GM13977 (cell line): ENCODE measurements around the gene OR52L1.

Source experiments
- DNase-seq: peaks from one replicate; pipeline ENCODE4 v3.0.0; 2012; ENCODE audit warnings: low spot score
- in situ Hi-C: fragments of 300-500 bp; cut with MboI; formaldehyde crosslinking; loops from one replicate; pipeline ENCODE4 v1.12.0; 2022; ENCODE audit warnings: low sequenced_read_pairs, low pct_unique_long_range_greater_than_20kb, mixed read lengths, inconsistent platforms; ENCODE audit not compliant: unreplicated experiment
- TF ChIP-seq, protein P1 (sequence below): IDR thresholded peaks from 2 replicates; pipeline ENCODE4 v1.5.1; 2012; ENCODE audit warnings: mild to moderate bottlenecking, control low read depth; ENCODE audit not compliant: insufficient read depth; ENCODE audit errors: extremely low read depth, missing control alignments

OR52L1 gene

DNA sequence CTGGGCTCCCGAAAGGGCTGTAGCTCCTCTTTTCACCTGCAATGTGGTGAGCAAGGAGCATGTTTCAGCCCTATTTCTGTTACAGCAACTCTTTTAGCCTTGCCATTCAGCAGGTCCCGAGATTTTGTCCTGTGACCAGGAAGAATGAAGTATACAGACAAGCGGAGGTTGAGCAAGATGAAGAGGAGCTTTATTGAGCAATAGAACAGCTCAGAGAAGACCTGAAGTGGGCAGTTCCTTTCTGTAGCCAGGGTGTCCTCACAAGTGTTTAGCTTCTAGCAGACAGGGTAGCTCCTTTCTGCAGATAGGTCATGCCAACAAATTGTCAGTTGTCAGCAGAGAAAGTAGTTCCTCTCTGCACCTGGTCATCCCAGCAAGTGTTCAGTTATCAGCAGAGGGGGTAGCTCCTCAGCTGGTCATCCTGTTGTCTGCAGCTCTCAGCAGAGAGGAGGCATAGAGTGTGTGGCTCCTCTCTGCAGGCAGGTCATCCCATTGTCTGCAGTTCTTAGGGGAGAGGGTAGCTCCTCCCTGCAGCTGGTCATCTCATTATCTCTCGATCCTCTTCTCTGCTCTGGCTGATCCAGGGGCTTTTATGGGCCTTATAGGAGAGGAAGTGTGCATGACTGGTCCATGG, 25.4 kb upstream of the OR52L1 start:
- TF ChIP-seq, protein P1, sequence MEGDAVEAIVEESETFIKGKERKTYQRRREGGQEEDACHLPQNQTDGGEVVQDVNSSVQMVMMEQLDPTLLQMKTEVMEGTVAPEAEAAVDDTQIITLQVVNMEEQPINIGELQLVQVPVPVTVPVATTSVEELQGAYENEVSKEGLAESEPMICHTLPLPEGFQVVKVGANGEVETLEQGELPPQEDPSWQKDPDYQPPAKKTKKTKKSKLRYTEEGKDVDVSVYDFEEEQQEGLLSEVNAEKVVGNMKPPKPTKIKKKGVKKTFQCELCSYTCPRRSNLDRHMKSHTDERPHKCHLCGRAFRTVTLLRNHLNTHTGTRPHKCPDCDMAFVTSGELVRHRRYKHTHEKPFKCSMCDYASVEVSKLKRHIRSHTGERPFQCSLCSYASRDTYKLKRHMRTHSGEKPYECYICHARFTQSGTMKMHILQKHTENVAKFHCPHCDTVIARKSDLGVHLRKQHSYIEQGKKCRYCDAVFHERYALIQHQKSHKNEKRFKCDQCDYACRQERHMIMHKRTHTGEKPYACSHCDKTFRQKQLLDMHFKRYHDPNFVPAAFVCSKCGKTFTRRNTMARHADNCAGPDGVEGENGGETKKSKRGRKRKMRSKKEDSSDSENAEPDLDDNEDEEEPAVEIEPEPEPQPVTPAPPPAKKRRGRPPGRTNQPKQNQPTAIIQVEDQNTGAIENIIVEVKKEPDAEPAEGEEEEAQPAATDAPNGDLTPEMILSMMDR: no peak
- in situ Hi-C loops: loop anchor here (25.0 kb wide), 1 partner anchor 325 kb away; no protein-coding TSS in a partner anchor
- DNase-seq: no peak

DNA sequence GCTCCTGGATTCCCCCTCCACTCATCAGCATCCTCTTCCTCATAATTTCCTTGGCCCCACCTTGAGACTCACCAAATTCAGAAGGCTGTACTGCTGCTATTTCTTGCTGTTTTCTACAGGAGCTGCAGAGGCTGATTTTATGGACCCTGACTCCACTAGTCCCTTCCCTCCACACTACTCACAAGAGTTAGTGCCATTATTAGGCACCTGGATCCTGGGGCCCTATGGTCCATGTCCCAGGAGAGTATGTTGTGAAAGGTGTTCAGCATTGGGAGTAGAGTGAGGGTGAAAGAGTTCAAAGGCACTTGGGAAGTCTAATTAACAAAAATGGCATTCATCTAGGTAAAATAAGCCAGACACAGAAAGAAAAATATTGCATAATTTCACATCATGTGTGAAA, 20.1 kb upstream of the OR52L1 start, which contains the start of gene OR56A4:
Gene OR56A4 (minus strand): TSS at position 101 of the 400 bp plus-strand sequence. CDS start 3,954 bp downstream, outside the sequence.
- TF ChIP-seq, protein P1: no peak
- DNase-seq: no peak
- in situ Hi-C loops: loop anchor here (25.0 kb wide), 1 partner anchor 330 kb away; no protein-coding TSS in a partner anchor

GRCh38 chr11:6006395-6006794, 19.6 kb upstream of the OR52L1 start:
- TF ChIP-seq, protein P1: no peak
- DNase-seq: no peak
- in situ Hi-C loops: loop anchor here (25.0 kb wide), 1 partner anchor 331 kb away; no protein-coding TSS in a partner anchor

DNA sequence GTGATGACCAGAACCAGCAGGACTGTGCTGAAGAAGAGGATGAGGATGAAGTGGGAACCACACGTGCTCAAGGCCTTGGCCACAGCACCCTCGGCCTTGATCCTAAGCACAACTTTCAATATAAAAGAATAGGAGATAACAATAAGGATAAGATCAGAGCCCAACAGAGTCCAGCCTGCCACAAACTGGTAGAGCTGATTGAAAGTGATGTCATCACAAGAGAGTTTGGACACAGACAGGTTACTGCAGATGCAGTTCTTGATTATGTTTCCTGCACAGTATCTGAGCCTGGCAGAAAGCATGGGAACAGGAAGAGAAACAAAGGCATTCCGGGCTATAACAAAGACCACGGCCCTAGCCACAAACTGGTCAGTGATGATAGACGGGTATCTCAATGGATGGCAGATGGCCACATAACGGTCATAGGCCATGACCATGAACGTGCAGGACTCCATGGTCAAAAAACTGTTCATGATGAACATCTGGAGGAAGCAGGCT, 15.5 kb upstream of the OR52L1 start:
- TF ChIP-seq, protein P1: no peak
- DNase-seq: no peak
- in situ Hi-C loops: loop anchor here (25.0 kb wide), 1 partner anchor 335 kb away; no protein-coding TSS in a partner anchor

DNA sequence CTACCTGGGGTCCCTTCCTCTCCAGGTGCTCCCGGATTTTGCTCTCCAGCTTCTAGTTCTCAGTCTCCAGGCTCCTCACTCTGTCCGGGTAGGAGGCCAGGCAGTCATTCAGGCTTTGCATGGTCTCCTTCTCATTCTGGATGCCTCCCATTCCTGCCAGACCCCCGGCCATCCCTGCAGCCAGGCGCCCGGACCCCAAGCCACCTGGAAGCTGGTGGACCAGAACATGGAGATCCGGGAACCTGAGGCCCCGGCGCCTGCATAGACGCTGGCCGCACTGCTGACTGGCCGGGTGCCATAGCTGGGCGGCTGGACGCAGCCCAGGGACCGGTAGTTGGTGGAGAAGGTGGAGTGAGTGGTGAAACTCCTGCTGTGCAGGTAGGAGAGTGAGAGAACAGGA, 8.0 kb upstream of the OR52L1 start:
- TF ChIP-seq, protein P1: no peak
- no peak for DNase-seq
- in situ Hi-C loops: no loop called here

GRCh38 chr11:5992604-5993251, 5.9 kb upstream of the OR52L1 start:
- in situ Hi-C loops: no loop called here
- TF ChIP-seq, protein P1: peak; percentile 60
- peak; percentile 43 for DNase-seq
